ENCODE results near the gene IGF2R.
"Not testable (repeated sequence)": the region's sequence is repeated elsewhere in the genome, so short reads cannot be mapped to it uniquely, and the experiment has no call there.

The IGF2R gene

GRCh38 chr6:160101277-160102205, 132.7 kb downstream of the IGF2R start:
- DNase-seq (ENCODE audit: low spot score), result no peak

GRCh38 chr6:160102399-160102798, 133.5 kb downstream of the IGF2R start:
- DNase-seq (ENCODE audit: low spot score), result no peak

GRCh38 chr6:160102956-160103824, 134.3 kb downstream of the IGF2R start:
- peak; percentile 42 for DNase-seq (ENCODE audit: low spot score)

GRCh38 chr6:160103825-160104100, 134.9 kb downstream of the IGF2R start:
- no peak for DNase-seq (ENCODE audit: low spot score)

- no peak for DNase-seq (ENCODE audit: low spot score)
Observed at GRCh38 chr6:160104821-160105517, 136.1 kb downstream of the IGF2R start.

GRCh38 chr6:160106010-160106409, 137.1 kb downstream of the IGF2R start:
- no peak for DNase-seq (ENCODE audit: low spot score)

- DNase-seq (ENCODE audit: low spot score), result no peak
Observed at GRCh38 chr6:160106701-160107100, 137.8 kb downstream of the IGF2R start.

- DNase-seq (ENCODE audit: low spot score), result no peak
Observed at GRCh38 chr6:160108077-160108476, 139.2 kb downstream of the IGF2R start.

- DNase-seq (ENCODE audit: low spot score), result no peak
Observed at GRCh38 chr6:160110586-160111123, 141.8 kb downstream of the IGF2R start.

- DNase-seq (ENCODE audit: low spot score), result no peak
Observed at GRCh38 chr6:160111806-160112205, 142.9 kb downstream of the IGF2R start.

GRCh38 chr6:160112628-160113299, 143.9 kb downstream of the IGF2R start:
- DNase-seq (ENCODE audit: low spot score), result no peak

GRCh38 chr6:160114536-160114935, 145.7 kb downstream of the IGF2R start:
- DNase-seq (ENCODE audit: low spot score), result not testable (repeated sequence)

GRCh38 chr6:160115421-160115820, 146.5 kb downstream of the IGF2R start:
- no peak for DNase-seq (ENCODE audit: low spot score)

GRCh38 chr6:160116411-160116810, 147.5 kb downstream of the IGF2R start:
- no peak for DNase-seq (ENCODE audit: low spot score)

GRCh38 chr6:160117137-160117536, 148.3 kb downstream of the IGF2R start:
- DNase-seq (ENCODE audit: low spot score), result no peak

GRCh38 chr6:160118620-160119229, 149.8 kb downstream of the IGF2R start:
- DNase-seq (ENCODE audit: low spot score), result no peak

GRCh38 chr6:160120087-160120486, 151.2 kb downstream of the IGF2R start:
- no peak for DNase-seq (ENCODE audit: low spot score)

GRCh38 chr6:160121558-160121957, 152.7 kb downstream of the IGF2R start, which contains the start of gene SLC22A1:
TSS of gene SLC22A1 (plus strand) at chr6:160121815. CDS start at chr6:160121936, 121 bp downstream.
- no peak for DNase-seq (ENCODE audit: low spot score)

GRCh38 chr6:160121981-160122380, 153.1 kb downstream of the IGF2R start:
- no peak for DNase-seq (ENCODE audit: low spot score)

- no peak for DNase-seq (ENCODE audit: low spot score)
Observed at GRCh38 chr6:160122744-160123143, 153.9 kb downstream of the IGF2R start.

GRCh38 chr6:160124007-160124406, 155.1 kb downstream of the IGF2R start:
- no peak for DNase-seq (ENCODE audit: low spot score)
